ENCODE data around the gene TYK2.

The TYK2 gene

GRCh38 chr19:10428996-10429381 lies 48.6 kb upstream of the TYK2 start:
- CTCF ChIA-PET = interaction anchor here (0.7 to 8.3 kb wide), 6 partner anchors 12 to 269 kb away, joined by 3 to 71 read pairs (median 4); partner anchors contain the start of gene CDC37
- no peak overlapping the region for H3K27ac ChIP-seq (ENCODE audit: extremely low read depth, low read depth, low read length)
- no peak overlapping the region for H3K4me3 ChIP-seq (ENCODE audit: low read depth, low read length)
- no peaks in the 10 kb centered on the region for H3K36me3 ChIP-seq (ENCODE audit: control insufficient read depth in 2 of 2, insufficient read depth in 1 of 2, low read length in 2 of 2)
- POLR2A ChIA-PET = no interaction called here
- no peaks in the 10 kb centered on the region for H3K4me1 ChIP-seq (ENCODE audit: control insufficient read depth, insufficient read depth, low read length)
- H3K9me3 ChIP-seq (ENCODE audit: control insufficient read depth, insufficient read depth, low read depth, low read length) = no peaks in the 10 kb centered on the region
- TF ChIP-seq ZNF366 (tag by site-specific recombination; conservative IDR thresholded peaks at IDR 0.05) (peak; percentile 99), EGR2 (tag by site-specific recombination; IDR thresholded peaks at IDR 0.05; ENCODE audit: low read depth) (no peak), ZNF10 (tag by site-specific recombination; IDR thresholded peaks at IDR 0.05) (no peak), PRDM1 (tag by site-specific recombination; IDR thresholded peaks at IDR 0.05) (peak; percentile 100)

GRCh38 chr19:10427169-10427568 lies 46.8 kb upstream of the TYK2 start:
- CTCF ChIA-PET = interaction anchor here (0.6 to 8.3 kb wide), 6 partner anchors 9 to 783 kb away, joined by 3 to 71 read pairs (median 10); partner anchors contain the start of gene CDC37

GRCh38 chr19:10424011-10424637 lies 43.8 kb upstream of the TYK2 start:
- POLR2A ChIA-PET = interaction anchor here (0.9 kb wide), 1 partner anchor 20 kb away, joined by 4 read pairs; the partner anchor contains the start of gene CDC37
- TF ChIP-seq EGR2 (tag by site-specific recombination; IDR thresholded peaks at IDR 0.05; ENCODE audit: low read depth) (peak; percentile 52), ZBTB8A (tag by site-specific recombination; IDR thresholded peaks at IDR 0.05) (no peak), ZNF433 (tag by site-specific recombination; IDR thresholded peaks at IDR 0.05; ENCODE audit: low read depth) (no peak), ZNF514 (tag by site-specific recombination; IDR thresholded peaks at IDR 0.05) (no peak), ZXDB (tag by site-specific recombination; IDR thresholded peaks at IDR 0.05) (peak; percentile 58; the same call in 1 of the 2 replicates), ZNF558 (tag by site-specific recombination; IDR thresholded peaks at IDR 0.05) (no peak), ZNF580 (tag by site-specific recombination; IDR thresholded peaks at IDR 0.05) (no peak), GLI4 (tag by site-specific recombination; IDR thresholded peaks at IDR 0.05) (0 out of 2 replicates have a peak, but pooled peaks have one; percentile 36), ZSCAN23 (tag by site-specific recombination; IDR thresholded peaks at IDR 0.05) (0 out of 2 replicates have a peak, but pooled peaks have one; percentile 62), ZNF248 (tag by site-specific recombination; IDR thresholded peaks at IDR 0.05) (no peak), ZNF501 (tag by site-specific recombination; IDR thresholded peaks at IDR 0.05) (peak; percentile 52; the same call in 1 of the 2 replicates), ZBTB48 (tag by site-specific recombination; IDR thresholded peaks at IDR 0.05) (peak; percentile 98), GLIS1 (tag by site-specific recombination; IDR thresholded peaks at IDR 0.05) (no peak), ZNF610 (tag by site-specific recombination; IDR thresholded peaks at IDR 0.05; ENCODE audit: borderline replicate concordance) (peak; percentile 90), KLF9 (tag by site-specific recombination; IDR thresholded peaks at IDR 0.05; ENCODE audit: low read depth) (0 out of 2 replicates have a peak, but pooled peaks have one; percentile 45), ZBTB17 (tag by site-specific recombination; IDR thresholded peaks at IDR 0.05) (peak; percentile 81), PATZ1 (tag by site-specific recombination; IDR thresholded peaks at IDR 0.05) (peak; percentile 98), ZNF324 (tag by site-specific recombination; IDR thresholded peaks at IDR 0.05) (peak; percentile 72; the same call in 1 of the 2 replicates), ZNF76 (tag by site-specific recombination; IDR thresholded peaks at IDR 0.05; ENCODE audit: borderline replicate concordance, low read depth) (peak; percentile 18; the same call in 1 of the 2 replicates), ZNF366 (tag by site-specific recombination; conservative IDR thresholded peaks at IDR 0.05) (peak; percentile 37; the same call in 1 of the 2 replicates), ZNF600 (tag by site-specific recombination; IDR thresholded peaks at IDR 0.05) (peak; percentile 68), ZEB2 (tag by site-specific recombination; IDR thresholded peaks at IDR 0.05) (peak; percentile 87), ZNF639 (tag by site-specific recombination; IDR thresholded peaks at IDR 0.05) (0 out of 2 replicates have a peak, but pooled peaks have one; percentile 41)

More at GRCh38 chr19:10427169-10427568, 46.8 kb upstream of the TYK2 start:
- TF ChIP-seq HOXD13 (CRISPR knock-in tag; IDR thresholded peaks at IDR 0.05; ENCODE audit: borderline replicate concordance) = no peak
- TF ChIP-seq ZNF223 (tag by site-specific recombination; IDR thresholded peaks at IDR 0.05) = no peak
- Histone ChIP-seq H3K36me3 (ENCODE audit: control insufficient read depth in 2 of 2, insufficient read depth in 1 of 2, low read length in 2 of 2) (no peaks in the 10 kb centered on the region), H3K27ac (ENCODE audit: extremely low read depth, low read depth, low read length) (no peak overlapping the region), H3K4me3 (ENCODE audit: low read depth, low read length) (no peak overlapping the region), H3K4me1 (ENCODE audit: control insufficient read depth, insufficient read depth, low read length) (no peaks in the 10 kb centered on the region), H3K9me3 (ENCODE audit: control insufficient read depth, insufficient read depth, low read depth, low read length) (no peaks in the 10 kb centered on the region)
- POLR2A ChIA-PET = no interaction called here

More at GRCh38 chr19:10424011-10424637, 43.8 kb upstream of the TYK2 start:
- no peaks in the 10 kb centered on the region for H3K4me1 ChIP-seq (ENCODE audit: control insufficient read depth, insufficient read depth, low read length)
- H3K27ac ChIP-seq (ENCODE audit: extremely low read depth, low read depth, low read length) = no peak overlapping the region
- no peaks in the 10 kb centered on the region for H3K9me3 ChIP-seq (ENCODE audit: control insufficient read depth, insufficient read depth, low read depth, low read length)
- no peaks in the 10 kb centered on the region for H3K36me3 ChIP-seq (ENCODE audit: control insufficient read depth in 2 of 2, insufficient read depth in 1 of 2, low read length in 2 of 2)
- peak overlapping the region; percentile 43 for H3K4me3 ChIP-seq (ENCODE audit: low read depth, low read length)
- CTCF ChIA-PET = interaction anchor here (0.6 to 8.3 kb wide), 19 partner anchors 7 to 302 kb away, joined by 3 to 71 read pairs (median 5); partner anchors contain the start of gene CDC37

Measured in HEK293 (cell line).